ENCODE measurements around the gene DPM2. TPM values are rescaled to one million over a fixed set of nuclear protein-coding genes. Genes with fewer than 3 reads are reported as not detected.

DPM2 gene
- polyA plus RNA-seq, 2 of the 4 experiments (the other 2 are of a cell fraction), result 41.9 to 45.9 TPM

- POLR2A ChIA-PET, result no interaction called here
- FAIRE-seq, result no peak
Measured at GRCh38 chr9:127923771-127924170, 13.9 kb downstream of the DPM2 start.

GRCh38 chr9:127923046-127923445 lies 14.6 kb downstream of the DPM2 start:
- ChIA-PET CTCF (interaction anchor here (0.5 to 7.0 kb wide), 20 partner anchors 10 to 418 kb away, joined by 3 to 83 read pairs (median 8); partner anchors contain the start of genes CDK9, PIP5KL1, ST6GALNAC6 and TOR2A), POLR2A (no interaction called here)
- Histone ChIP-seq H3K9me3 (no peaks in the 10 kb centered on the region), H3K4me1 (peaks cover 52% of the 10 kb centered on the region), H3K4me2 (peak overlapping the region; percentile 40; the same call in 1 of the 3 replicates), H3K27ac (peak overlapping the region in 1 of 2 experiments; percentile 79; a peak in 3 of 6 replicates), H3K4me3 (no peak overlapping the region)
- ATAC-seq, result no peak
- WGBS (ENCODE audit: missing lambda C conversion rate), result 86% methylated on average over 5 of the region's 6 CpGs
- no peak for DNase-seq (ENCODE audit: low read depth in 1 of 2, low spot score in 1 of 2)
- FAIRE-seq, result no peak
- TF ChIP-seq PHF8 (IDR thresholded peaks at IDR 0.05; ENCODE audit: borderline replicate concordance, low read depth) (no peak), RAD21 (conservative IDR thresholded peaks at IDR 0.05 in 1 of 2, IDR thresholded peaks at IDR 0.05 in 1 of 2) (no peak), KDM5A (IDR thresholded peaks at IDR 0.05) (no peak), HEYL (CRISPR knock-in tag; IDR thresholded peaks at IDR 0.05) (no peak), HOXA7 (CRISPR knock-in tag; IDR thresholded peaks at IDR 0.05) (no peak), USF2 (IDR thresholded peaks at IDR 0.05) (no peak), JUN (IDR thresholded peaks at IDR 0.05) (no peak), NR3C1 (IDR thresholded peaks at IDR 0.05) (no peak), E2F6 (IDR thresholded peaks at IDR 0.05; ENCODE audit: borderline replicate concordance, low read depth) (no peak)

More at GRCh38 chr9:127923771-127924170, 13.9 kb downstream of the DPM2 start:
- DNase-seq (ENCODE audit: low read depth in 1 of 2, low spot score in 1 of 2) (peak in 1 of 2 experiments; percentile 74), ATAC-seq (peak in 1 of 2 experiments; percentile 1; a peak in 1 of 6 replicates)
- WGBS (ENCODE audit: missing lambda C conversion rate), result 54% methylated on average over 8 of the region's 8 CpGs
- TF ChIP-seq CHD2 (IDR thresholded peaks at IDR 0.05; ENCODE audit: low read length, partially characterized antibody) (no peak), PHF8 (IDR thresholded peaks at IDR 0.05; ENCODE audit: borderline replicate concordance, low read depth) (no peak), MAFK (IDR thresholded peaks at IDR 0.05; ENCODE audit: partially characterized antibody) (peak; percentile 85), FOSL2 (IDR thresholded peaks at IDR 0.05) (no peak), FOSL2 (CRISPR knock-in tag; IDR thresholded peaks at IDR 0.05) (peak; percentile 67)
- CTCF ChIA-PET, result interaction anchor here (0.7 to 7.0 kb wide), 19 partner anchors 14 to 709 kb away, joined by 3 to 83 read pairs (median 4); partner anchors contain the start of genes CDK9, ST6GALNAC6 and TOR2A
- Histone ChIP-seq H3K4me3 (no peak overlapping the region), H3K27ac (peak overlapping the region; percentile 49 to 79; a peak in 4 of 6 replicates), H3K4me2 (peak overlapping the region; percentile 40), H3K9me3 (no peaks in the 10 kb centered on the region), H3K4me1 (peaks cover 52% of the 10 kb centered on the region)

DNA sequence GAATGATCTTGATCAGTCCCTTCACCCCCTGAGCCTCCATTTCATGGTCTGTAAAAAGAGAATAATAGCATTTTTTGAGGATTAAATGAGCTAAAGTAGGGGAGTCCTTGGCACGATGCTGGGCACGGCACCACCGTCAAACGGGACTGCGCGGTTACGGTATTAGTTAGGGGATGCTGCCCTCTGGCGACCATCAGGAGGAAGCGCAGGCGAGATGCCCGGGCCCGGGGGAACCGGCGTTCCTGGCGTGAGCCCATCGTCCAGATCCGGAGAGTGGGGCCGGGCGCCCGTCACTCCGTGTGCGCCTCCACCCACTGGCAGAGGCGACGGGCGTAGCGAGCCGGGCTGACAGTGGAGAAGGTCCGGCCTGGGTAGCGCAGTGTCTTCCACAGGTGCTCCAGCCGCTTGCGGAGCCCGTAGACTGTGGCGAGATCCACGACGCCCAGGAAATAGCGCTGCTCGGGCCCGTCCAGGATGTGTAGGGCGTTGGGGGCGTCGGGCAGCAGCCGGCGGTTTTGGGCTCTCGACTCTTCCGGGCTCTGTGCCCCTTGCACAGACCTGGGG lies 16.0 kb downstream of the DPM2 start:
- DNase-seq (ENCODE audit: low read depth in 1 of 2, low spot score in 1 of 2), result peak in 1 of 2 experiments; percentile 85
- CTCF ChIA-PET, result interaction anchor here (0.5 to 7.0 kb wide), 84 partner anchors 8 to 706 kb away, joined by 3 to 83 read pairs (median 5); partner anchors contain the start of genes AK1, CDK9, DPM2 and PIP5KL1
- POLR2A ChIA-PET, result no interaction called here
- H3K9me3 ChIP-seq, result no peaks in the 10 kb centered on the region
- H3K4me1 ChIP-seq, result peaks cover 59% of the 10 kb centered on the region
- peak; percentile 5 to 41; a peak in 3 of 6 replicates for ATAC-seq
- H3K4me3 ChIP-seq, result peak overlapping the region; percentile 25; the same call in 1 of the 3 replicates
- 13% methylated on average over 30 of the region's 45 CpGs for WGBS (ENCODE audit: missing lambda C conversion rate)
- no peak for FAIRE-seq
- H3K4me2 ChIP-seq, result peak overlapping the region; percentile 83
- H3K27ac ChIP-seq, result peak overlapping the region; percentile 79 to 90; a peak in 4 of 6 replicates
- TF ChIP-seq PHF8 (IDR thresholded peaks at IDR 0.05; ENCODE audit: borderline replicate concordance, low read depth) (no peak), POLR2AphosphoS2 (conservative IDR thresholded peaks at IDR 0.05; ENCODE audit: low read length) (no peak), ESRRA (IDR thresholded peaks at IDR 0.05; ENCODE audit: borderline replicate concordance, low read length) (no peak), FOSB (CRISPR knock-in tag; IDR thresholded peaks at IDR 0.05) (no peak), GATA3 (IDR thresholded peaks at IDR 0.05; ENCODE audit: borderline replicate concordance) (no peak), RAD21 (conservative IDR thresholded peaks at IDR 0.05 in 1 of 2, IDR thresholded peaks at IDR 0.05 in 1 of 2) (peak; percentile 93 to 97), MAFK (IDR thresholded peaks at IDR 0.05; ENCODE audit: partially characterized antibody) (no peak), RARB (CRISPR knock-in tag; IDR thresholded peaks at IDR 0.05) (no peak), HOXB5 (CRISPR knock-in tag; IDR thresholded peaks at IDR 0.05) (no peak), JUNB (IDR thresholded peaks at IDR 0.05) (no peak), NR3C1 (IDR thresholded peaks at IDR 0.05) (no peak), MAZ (IDR thresholded peaks at IDR 0.05; ENCODE audit: borderline replicate concordance, low read depth, low read length) (no peak), CTCF (IDR thresholded peaks at IDR 0.05) (peak; percentile 89), EHF (CRISPR knock-in tag; IDR thresholded peaks at IDR 0.05) (no peak), ZSCAN20 (CRISPR knock-in tag; IDR thresholded peaks at IDR 0.05) (no peak), JUN (IDR thresholded peaks at IDR 0.05) (0 out of 5 replicates have a peak, but pooled peaks of 1 of the 2 experiments have one; percentile 30), POLR2A (IDR thresholded peaks at IDR 0.05; ENCODE audit: low read length) (no peak), HEYL (CRISPR knock-in tag; IDR thresholded peaks at IDR 0.05) (no peak), TFCP2L1 (CRISPR knock-in tag; IDR thresholded peaks at IDR 0.05) (no peak), HES2 (IDR thresholded peaks at IDR 0.05) (no peak)
- TF ChIP-seq, protein P1, sequence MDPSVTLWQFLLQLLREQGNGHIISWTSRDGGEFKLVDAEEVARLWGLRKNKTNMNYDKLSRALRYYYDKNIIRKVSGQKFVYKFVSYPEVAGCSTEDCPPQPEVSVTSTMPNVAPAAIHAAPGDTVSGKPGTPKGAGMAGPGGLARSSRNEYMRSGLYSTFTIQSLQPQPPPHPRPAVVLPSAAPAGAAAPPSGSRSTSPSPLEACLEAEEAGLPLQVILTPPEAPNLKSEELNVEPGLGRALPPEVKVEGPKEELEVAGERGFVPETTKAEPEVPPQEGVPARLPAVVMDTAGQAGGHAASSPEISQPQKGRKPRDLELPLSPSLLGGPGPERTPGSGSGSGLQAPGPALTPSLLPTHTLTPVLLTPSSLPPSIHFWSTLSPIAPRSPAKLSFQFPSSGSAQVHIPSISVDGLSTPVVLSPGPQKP (IDR thresholded peaks at IDR 0.05; ENCODE audit: low read depth, low read length), result no peak

All from A549 (cell line).